Measurements from ENCODE around the gene FGD3.

FGD3 gene

DNA sequence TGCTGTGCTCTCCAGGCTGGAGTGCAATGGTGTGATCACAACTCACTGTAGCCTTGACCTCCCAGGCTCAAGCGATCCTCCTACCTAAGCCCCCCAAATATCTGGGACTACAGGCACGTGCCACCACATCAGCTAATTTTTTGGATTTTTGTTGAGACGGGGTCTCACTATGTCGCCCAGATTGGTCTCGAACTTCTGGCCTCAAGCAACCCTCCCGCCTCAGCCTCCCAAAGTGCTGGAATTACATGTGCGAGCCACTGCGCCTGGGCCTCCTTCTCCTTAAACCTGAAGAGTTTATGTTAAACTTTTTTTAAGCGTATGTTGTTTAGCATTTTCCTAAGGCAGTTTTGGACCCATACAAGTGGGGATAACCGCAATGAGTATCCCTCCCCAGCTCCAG, 80.4 kb downstream of the FGD3 start:
- no peak for DNase-seq (ENCODE audit: low read depth, low spot score)

DNA sequence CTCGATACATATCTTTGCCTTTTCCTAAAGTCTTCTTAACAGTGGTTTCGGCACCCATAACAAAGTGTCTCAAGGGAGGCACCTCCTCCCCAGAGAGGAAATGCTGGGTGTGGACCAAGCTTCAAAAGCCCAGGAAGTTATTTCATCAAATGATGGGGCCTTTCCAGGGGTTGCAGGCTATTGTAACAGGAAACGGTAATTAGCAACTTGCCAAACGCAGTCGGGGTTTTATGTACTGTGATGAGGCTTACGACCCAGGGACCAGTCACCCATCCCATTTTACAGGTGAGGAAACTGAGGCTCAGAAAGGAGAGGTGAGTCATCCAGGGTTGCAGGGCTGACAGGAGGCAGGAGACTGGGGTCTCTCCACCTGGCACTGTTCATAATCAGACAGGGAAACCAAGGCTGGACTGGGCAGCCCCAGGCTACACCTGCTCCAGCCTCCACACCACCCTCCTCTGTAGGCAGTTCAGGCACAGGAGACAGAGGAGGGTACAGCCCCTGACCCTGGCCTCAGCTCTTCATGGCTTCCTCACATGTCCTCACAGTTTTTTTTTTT, 81.2 kb downstream of the FGD3 start:
- DNase-seq (ENCODE audit: low read depth, low spot score): no peak

DNA sequence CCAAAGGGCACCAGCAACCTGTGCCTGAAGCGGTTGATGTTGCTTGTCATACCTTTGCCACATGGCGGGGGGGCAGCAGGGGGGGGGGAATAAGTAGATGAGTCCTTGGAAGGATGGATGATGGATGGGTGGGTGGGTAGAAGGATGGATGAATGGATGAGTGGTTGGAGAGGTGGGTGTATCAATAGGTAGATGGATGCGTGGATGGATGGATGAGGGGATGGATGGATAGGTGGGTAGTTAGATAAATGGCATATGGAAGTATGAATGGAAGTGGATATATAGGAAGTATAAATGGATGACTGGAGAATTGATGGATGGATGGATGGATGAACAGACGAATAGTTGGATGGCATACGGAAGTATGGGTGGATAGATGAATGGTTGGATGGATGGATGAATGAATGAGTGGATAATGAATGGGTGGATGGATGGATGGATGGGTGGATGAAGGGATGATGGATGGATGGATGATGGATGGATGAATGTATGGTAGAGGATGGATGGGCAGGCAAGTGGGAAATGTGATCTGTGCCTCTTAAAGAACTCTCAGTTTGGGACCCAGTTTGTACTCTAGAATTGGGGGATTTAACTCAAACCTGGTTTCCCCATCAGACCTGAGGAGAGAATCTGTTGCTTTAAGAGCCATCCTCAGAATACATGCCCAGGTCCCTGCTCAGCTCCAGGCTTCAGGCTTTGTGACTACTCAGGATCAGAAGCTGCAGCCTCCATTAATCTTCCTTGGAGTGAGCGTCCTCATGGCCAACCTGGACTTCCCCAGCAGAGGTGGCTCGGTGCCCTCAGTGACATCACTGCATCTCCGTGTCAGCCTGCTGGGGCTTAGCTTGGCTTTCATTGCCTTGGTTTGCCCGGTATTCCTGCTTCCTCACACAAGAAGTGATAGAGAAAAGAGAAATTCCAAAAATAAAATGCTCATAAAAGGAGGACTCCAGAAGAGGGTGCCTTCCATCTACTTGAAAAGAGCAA, 83.6 kb downstream of the FGD3 start:
- no peak for DNase-seq (ENCODE audit: low read depth, low spot score)

DNA sequence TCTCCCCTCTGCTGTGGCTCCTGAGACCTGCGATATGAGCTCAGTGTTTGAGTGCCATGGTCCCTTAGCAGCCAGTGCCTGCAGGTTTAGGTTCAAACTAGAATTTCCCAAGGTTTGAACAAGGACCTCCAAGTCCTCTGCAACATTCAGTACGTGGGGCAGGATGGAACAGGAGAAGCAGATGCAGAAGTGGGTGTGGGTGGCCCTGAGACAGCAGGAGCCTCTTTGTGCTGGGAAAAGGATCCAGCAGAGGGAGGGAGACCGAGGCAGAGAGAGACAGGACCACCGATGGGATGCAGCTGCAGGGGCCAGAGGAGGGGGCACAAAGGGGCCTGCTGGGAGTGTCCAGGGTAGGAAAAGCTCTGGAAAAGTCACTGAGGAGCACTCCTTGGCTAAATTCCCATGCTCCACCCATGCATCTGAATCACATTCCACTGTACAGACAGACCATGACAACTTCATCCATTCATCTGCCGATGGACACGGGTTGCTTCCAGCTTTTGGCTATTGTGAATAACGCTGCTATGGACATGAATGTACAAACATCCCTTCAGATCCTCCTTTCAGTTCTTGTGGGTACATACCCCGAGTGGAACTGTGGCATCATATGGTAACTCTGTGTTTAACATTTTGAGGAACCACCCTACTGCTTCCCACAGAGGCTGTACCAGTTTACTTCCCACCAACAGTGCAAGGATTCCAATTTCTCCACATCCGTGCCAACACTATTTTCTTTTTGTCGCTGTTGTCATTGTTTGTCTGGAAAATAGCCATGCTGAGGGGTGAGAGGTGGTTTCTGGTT, 84.5 kb downstream of the FGD3 start:
- no peak for DNase-seq (ENCODE audit: low read depth, low spot score)

DNA sequence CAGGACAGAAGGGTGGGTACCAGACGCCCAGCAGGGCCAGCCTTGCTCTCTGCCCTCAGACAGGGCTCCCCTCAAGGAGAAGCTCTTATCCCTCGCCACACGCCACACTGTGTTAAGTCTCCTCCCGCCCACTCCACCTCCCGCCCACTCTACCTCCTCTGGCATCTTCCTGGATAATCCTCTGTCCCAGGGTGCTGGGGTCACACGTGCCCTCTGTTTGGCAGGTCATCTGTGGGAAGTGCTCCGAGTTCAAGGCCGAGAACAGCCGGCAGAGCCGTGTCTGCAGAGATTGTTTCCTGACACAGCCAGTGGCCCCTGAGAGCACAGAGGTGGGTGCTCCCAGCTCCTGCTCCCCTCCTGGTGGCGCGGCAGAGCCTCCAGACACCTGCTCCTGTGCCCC, 85.2 kb downstream of the FGD3 start:
- DNase-seq (ENCODE audit: low read depth, low spot score): no peak

DNA sequence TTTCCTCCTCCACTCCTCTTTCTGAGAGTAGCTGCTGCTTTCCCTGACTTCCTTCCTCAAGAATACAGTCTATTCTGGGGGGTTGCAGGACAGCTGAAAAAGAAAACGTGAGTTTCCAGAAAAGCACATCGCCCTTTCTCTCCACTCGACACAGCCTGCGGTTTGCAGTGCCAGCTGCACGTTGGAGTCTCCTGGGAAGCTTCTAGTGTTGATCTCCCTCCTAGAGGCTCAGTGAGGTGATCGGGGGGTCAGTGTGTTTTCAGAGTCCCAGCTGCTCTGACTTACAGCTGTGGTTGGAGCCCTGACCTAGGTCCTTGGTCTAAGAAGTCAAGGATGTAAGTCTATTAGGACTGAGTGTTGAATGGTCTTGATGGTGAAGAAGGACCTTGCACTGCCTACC, 86.2 kb downstream of the FGD3 start:
- no peak for DNase-seq (ENCODE audit: low read depth, low spot score)

DNA sequence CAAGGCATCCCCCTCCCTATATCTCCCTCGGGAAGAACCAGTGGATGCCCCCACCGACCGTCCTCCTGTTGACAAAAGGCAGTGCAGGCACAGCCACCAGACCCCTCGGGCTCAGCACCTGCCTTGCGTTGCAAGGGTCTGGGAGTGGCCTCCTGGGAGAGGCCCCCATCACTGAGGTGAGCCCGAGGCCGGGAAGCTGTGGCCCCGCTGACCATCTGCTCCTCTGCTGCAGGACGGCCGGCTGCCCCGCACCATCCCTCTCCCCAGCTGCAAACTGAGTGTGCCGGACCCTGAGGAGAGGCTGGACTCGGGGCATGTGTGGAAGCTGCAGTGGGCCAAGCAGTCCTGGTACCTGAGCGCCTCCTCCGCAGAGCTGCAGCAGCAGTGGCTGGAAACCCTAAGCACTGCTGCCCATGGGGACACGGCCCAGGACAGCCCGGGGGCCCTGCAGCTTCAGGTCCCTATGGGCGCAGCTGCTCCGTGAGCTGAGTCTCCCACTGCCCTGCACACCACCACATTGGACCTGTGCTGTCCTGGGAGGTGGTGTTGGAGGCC, 87.9 kb downstream of the FGD3 start:
- DNase-seq (ENCODE audit: low read depth, low spot score): no peak

DNA sequence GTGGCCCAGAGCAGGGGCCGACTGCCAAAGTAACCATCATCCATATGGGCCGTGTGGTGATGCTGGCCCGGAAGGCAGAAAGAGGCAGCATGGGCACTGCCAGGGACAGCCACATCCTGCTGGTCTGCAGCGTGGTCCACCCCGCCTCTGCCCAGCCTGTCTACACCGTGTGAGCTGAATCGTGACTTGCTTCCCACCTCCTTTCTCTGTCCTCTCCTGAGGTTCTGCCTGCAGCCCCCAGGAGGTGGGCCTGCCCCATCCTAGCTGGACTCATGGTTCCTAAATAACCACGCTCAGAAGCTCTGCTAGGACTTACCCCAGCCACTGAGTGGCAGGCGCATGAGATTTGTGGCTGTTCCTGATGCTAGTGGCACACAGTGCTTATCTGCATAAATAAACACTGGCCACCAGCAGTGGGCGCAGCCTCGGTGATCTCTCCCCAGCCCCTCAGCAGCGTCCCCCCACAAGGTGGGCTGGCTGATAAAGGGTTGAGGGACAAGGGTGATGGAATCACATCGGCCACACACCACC, 88.6 kb downstream of the FGD3 start:
- no peak for DNase-seq (ENCODE audit: low read depth, low spot score)

DNA sequence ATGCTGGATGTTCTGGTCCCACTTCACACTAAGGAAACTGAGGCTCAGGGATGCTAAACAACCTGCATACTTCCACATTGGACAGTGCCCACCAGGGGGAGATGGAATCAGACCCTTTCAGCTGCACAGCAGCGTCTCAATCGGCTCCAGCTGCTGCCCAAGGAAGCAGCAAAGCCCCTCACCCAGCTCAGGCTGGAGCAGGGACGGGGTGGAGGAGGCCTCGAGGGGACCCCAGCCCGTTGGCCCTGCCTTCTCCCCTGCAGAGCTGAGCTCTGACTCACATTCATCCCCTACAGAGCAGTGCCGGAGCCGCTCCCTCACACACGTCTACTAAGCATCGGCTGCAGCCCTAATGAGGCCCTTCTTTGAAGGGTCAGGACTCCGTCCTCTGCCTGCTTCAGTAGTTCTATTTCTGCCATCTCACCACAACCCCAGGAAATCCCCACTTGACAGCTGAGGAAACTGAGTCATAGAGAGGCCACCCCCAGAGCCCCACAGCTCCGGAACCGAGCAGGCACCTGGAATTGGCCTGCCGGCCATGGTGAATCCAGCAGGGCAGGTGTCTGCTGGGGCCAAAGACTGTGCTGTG, 89.7 kb downstream of the FGD3 start:
- DNase-seq (ENCODE audit: low read depth, low spot score): no peak

DNA sequence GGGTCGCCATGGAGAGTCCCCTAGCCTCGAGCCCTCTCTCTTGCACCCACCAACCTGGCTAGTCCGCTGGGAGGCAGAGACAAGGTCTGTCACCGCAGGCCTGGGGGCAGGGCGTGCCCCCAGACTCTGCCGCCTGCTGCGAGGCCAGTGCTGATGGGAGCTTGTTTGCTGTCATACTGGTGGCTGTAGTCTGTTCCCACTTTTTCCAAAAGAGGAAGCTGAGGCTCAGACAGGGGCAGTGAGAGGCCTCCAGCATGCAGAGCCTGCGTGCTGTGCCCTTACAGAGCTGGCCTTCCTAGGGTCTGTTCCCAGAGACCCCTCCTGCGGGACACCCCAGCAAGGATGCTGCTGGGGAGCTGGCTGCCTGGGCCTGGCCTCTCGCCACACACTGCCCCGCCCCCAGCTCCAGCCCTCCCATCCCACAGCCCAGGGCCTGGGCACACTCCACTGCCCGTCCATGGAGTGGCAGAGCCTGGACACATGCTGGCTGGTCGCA, 90.2 kb downstream of the FGD3 start:
- DNase-seq (ENCODE audit: low read depth, low spot score): peak; percentile 16

DNA sequence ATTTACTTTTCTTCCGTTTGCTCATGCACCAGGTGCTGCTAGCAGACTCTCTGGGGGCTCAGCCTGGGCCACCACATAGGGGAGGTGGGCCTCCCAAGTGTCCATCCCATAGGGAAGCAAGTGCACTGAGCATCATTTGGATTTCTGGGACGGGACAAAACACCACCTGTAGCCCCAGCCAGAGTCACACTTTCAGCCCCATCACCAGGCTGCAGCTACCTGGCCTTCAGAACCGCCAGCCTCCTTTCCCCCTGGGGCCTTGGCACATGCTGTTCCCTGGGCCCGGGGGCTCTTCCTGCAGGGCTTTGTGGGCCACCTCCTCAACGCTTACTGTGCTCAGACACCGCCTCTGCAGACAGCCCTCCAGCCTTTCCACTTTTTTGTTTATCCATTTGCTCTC, 91.6 kb downstream of the FGD3 start:
- DNase-seq (ENCODE audit: low read depth, low spot score): no peak

DNA sequence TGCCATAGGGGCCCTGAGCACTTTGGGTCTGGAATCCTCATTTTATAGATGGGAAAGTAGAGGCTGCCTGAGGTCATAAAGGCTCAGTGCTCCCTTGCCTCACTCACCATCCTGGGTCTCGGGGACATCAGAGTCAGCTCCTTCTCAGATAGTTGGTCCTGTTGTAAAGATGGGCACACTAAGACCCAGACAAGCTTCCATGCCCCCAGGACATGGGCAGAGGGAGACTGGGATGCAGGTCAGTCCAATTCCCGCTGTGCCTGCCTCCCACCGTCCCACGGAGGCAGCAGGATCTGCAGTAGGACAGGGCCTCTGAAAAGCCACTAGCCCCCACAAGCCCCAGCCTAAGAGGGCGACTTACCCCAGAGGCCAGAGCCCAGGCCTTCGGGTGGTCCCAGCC, 92.1 kb downstream of the FGD3 start:
- no peak for DNase-seq (ENCODE audit: low read depth, low spot score)

DNA sequence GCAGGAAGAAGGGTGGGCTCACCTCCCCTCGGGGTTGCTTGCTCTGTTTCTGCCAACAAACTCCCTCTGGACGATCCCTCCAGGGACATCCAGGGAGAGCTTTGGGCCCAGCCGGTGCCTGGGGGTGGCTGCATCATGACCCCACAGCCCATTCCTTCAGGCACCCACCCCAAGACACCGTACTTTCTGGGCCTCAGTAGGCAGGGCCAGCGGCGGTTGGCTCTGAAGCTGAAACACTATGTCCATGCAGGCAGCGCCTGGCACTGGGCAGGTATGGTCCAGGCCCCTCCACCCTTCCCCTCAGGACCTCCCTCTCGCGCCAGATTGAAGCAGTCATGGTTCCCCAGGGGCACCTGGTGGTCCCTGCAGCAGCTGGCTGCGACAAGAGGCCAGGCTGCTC, 92.7 kb downstream of the FGD3 start:
- no peak for DNase-seq (ENCODE audit: low read depth, low spot score)

DNA sequence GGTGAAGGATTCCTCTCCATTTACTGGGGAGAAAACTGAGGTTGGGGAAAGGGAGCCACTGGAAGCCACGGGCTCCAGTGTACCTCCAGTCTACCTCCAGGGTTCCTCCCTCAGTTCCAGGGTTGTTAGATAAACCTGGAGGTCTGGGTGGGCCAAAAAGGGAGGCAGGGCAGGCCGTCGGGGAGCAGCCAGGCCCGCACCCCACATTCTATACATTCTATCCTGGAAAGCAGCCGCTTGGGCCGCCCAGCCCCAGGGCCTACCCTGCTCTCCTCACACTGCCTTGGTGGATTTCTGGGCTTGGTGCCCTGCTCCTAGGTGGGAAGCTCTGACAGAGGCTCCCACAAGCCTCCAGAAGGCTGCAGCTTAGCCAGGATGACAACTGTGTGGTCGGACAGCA, 93.1 kb downstream of the FGD3 start:
- DNase-seq (ENCODE audit: low read depth, low spot score): no peak

DNA sequence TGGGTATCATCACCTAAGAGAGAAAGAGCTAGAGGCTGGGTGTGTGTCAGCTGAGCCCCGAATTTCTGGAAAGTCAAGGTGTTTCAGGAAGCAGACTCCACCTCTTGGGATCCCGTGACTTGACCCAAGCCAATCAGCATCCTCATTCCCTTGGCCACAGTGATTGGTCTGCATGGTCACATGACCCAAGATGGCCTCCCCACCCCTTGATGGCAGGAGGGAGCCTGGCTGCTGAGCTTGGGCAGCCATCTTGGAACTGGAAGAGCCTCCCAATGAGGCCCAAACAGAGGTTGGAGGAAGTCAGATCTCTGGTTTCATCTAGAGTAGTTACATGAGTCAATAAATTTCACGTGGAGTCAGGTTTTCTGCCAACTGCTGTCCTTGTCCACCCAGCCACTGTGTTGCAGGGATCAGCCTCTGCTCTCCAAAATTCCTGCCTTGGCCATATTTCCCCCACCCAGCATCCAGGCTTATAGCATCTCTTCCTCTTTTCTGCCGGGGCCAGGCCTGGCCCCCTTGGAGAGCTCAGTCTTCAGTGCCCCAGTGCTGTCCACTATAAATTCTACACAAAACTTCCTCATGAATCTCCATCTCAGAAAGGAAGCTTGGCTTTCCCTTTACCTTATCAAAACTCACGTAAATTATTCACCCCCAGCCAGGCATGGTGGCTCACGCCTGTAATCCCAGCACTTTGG, 93.9 kb downstream of the FGD3 start:
- no peak for DNase-seq (ENCODE audit: low read depth, low spot score)

DNA sequence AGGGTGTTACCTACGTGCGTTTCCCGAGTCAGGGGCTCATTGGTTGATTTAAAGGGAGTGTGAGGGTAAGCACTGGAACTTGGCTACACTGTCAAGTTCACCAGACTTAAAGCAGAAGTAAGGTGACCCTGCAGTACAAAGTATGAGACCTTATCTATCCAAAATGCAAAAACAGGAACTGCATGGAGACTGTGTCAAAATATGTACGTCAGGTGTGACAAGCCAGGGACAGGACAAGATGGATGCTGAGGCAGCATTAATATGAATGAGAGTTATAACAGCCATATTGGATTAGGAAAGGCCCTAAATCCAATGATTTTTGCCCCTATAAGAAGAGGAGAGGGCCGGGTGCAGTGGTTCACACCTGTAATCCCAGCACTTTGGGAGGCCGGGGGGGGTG, 95.8 kb downstream of the FGD3 start:
- DNase-seq (ENCODE audit: low read depth, low spot score): no peak

DNA sequence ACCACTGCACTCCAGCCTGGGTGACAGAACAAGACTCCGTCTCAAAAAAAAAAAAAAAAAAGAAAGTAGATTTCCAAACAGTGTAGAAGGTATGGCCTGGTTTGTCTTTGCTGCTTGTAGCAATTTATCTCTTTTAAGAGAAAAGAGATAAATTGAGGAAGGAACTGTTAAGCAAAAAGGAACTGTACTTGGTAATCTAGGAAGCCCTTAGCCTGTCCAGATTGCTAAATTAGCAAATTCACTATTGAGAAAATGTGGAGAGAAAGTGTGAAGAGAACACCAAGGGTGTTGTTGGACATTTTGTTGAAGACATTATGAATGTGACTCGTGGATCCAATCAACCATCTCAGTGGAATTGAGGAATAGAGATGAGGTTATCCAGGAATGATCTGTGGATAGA, 98.2 kb downstream of the FGD3 start:
- no peak for DNase-seq (ENCODE audit: low read depth, low spot score)

DNA sequence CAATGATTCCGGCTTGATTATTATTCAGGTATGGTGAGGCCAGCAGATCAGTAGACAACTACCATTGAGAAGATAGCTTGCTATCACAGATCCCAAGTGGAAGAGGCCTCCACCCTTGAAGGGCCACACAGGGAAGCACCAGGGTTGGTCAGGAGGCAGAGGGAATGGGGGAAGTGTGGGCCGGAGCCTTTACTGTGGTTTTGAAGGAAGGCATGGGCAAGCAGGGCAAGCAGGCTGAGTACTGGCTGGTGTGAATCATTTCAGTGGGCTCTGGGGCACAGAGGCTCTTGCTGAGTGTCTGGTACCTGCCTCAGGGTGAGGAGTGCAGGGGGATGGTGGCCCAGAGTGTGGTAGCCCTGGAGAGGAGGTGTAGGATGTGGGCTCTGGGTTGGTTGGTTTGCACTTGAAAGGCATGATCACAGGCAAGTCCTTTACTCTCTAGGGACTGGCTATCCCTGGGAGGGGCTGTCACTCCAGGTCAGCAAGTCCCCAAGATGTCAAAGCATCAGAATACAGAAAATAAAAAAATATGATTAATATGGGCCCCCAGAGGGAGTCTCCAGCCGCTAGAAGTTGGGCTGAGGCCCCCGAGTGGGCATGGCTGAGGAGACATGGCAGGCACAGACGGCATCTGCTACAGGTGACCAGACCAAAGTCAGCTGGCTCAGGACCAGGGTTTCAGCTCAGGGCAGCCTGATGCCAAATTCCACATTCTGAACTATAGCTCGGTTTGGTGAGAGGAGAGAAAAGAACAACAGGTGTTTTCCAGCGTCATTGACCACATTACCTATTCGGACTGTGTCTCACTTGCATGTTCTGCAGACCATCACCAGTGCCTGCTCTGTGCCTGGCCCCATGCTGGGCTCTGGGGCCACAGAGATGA, 101.5 kb downstream of the FGD3 start:
- DNase-seq (ENCODE audit: low read depth, low spot score): no peak

DNA sequence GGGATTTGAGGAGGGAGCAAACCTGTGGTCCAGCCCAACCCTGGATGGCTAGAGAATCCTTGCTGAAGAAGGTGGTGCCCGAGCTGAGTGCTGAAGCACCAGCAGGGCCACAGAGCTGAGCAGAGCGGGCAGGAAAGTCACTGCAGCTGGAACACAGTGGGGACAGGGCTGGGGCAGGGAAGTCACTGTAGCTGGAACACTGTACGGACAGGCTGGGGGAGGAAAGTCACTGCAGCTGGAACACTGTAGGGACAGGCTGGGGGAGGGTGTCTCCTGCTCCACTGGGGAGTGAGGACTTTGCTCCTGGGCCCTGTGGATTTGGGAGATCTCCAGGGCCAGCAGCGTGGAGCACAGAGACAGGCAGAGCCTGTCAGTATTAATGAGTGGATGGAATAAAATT, 102.2 kb downstream of the FGD3 start:
- DNase-seq (ENCODE audit: low read depth, low spot score): peak; percentile 30

DNA sequence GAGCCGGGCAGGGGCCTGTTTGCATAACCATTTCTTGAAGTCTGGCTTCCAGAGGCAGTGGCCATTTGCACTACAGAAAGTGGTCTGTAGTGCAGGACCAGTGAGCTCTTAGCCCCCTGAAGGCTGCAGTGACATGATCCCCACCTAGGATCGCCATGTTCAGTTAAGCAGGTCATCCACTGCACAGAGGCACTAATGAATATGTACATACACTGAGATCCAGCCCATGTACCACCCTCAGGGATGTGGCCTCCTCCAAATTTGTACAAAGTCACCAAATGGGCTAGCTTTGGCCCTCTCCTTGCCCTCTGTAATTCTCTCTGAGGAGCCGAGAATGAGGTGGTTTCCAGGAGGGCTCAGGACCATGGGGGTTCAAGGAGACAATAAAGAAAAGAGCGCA, 102.9 kb downstream of the FGD3 start:
- no peak for DNase-seq (ENCODE audit: low read depth, low spot score)
